Endothelial cell of umbilical vein (primary cell): Measurements from ENCODE around the gene CC2D2B. TPM values are rescaled to one million over a fixed set of nuclear protein-coding genes. Genes with fewer than 3 reads are reported as not detected.

Source experiments
- BruUV-seq: library from RNA; stranded (reverse); fragments of 400-500 nt; replicated peaks from 2 replicates; lab custom pipeline; 2021; lab: Mats Ljungman, UMichigan
- CTCF ChIA-PET: fragments of 300-600, 350-600 bp; sonication (Branson Sonifier 250); formaldehyde crosslinking; loops from one replicate; lab custom pipeline; 2021; ENCODE audit warnings: antibody characterized with exemption, inconsistent platforms; lab: Charles Lee
- POLR2A ChIA-PET: fragments of 300-600, 350-600 bp; sonication (Branson Sonifier 250); formaldehyde crosslinking; loops from one replicate; lab custom pipeline; 2021; ENCODE audit warnings: antibody characterized with exemption, inconsistent platforms; lab: Charles Lee
- DNase-seq: peaks from one replicate; pipeline ENCODE4 v3.0.0-alpha.2; 2011; ENCODE audit warnings: low read depth, low spot score
- FAIRE-seq: peaks from 2 replicates; lab custom pipeline; 2011; peaks lifted over from hg19 to GRCh38; lab: Jason Lieb, UNC
- H2AFZ ChIP-seq: 2 replicates; pipeline ENCODE4 v1.6.0; 2012; ENCODE audit warnings: low read depth, low read length, control low read depth, inconsistent platforms
- H3K27ac ChIP-seq: 2 replicates; pipeline ENCODE4 v1.5.1; 2011; ENCODE audit warnings: low read depth, mild to moderate bottlenecking, control low read depth, low read length, moderate library complexity; ENCODE audit not compliant: insufficient read depth
- H3K27me3 ChIP-seq, 2 experiments: 2 replicates each; pipeline versions ENCODE4 v1.6.0 to v1.6.1; 2011; ENCODE audit warnings: low read length in 2 of 2, mixed read lengths in 1 of 2; ENCODE audit not compliant: control insufficient read depth in 2 of 2, insufficient read depth in 2 of 2
- H3K36me3 ChIP-seq, 2 experiments: 2 replicates in 1 of 2; 3 replicates in 1 of 2; pipeline ENCODE4 v1.5.1; 2011; ENCODE audit warnings: low read length in 2 of 2, mild to moderate bottlenecking in 1 of 2, moderate library complexity in 1 of 2; ENCODE audit not compliant: control insufficient read depth in 2 of 2, insufficient read depth in 2 of 2; ENCODE audit errors: extremely low read depth in 1 of 2
- H3K4me1 ChIP-seq: 3 replicates; pipeline ENCODE4 v1.5.1; 2011; ENCODE audit warnings: mild to moderate bottlenecking, low read length; ENCODE audit not compliant: control insufficient read depth, insufficient read depth; ENCODE audit errors: extremely low read depth
- H3K4me2 ChIP-seq: 2 replicates; pipeline ENCODE4 v1.6.1; 2011; ENCODE audit warnings: low read length, control low read depth, mixed read lengths; ENCODE audit not compliant: insufficient read depth
- H3K4me3 ChIP-seq, 3 experiments: fragments of 200-600 bp in 1 of 3; sonication (generic), shearing (Covaris generic) in 1 of 3; replicated peaks in 1 of 3; 2 replicates each; pipeline ENCODE4 v1.5.1; 2011 to 2016; ENCODE audit warnings: control low read depth in 3 of 3, low read length in 3 of 3, mild to moderate bottlenecking in 2 of 3, inconsistent platforms in 1 of 3, low read depth in 1 of 3, moderate library complexity in 1 of 3; ENCODE audit not compliant: insufficient read depth in 1 of 3
- H3K79me2 ChIP-seq: 2 replicates; pipeline ENCODE4 v1.6.0; 2012; ENCODE audit warnings: low read length, inconsistent platforms; ENCODE audit not compliant: control insufficient read depth, insufficient read depth
- H3K9ac ChIP-seq: replicated peaks from 2 replicates; pipeline ENCODE3; 2011; ENCODE audit warnings: low read length, control low read depth; ENCODE audit not compliant: insufficient read depth; ENCODE audit errors: extremely low read depth
- H3K9me1 ChIP-seq: replicated peaks from 3 replicates; pipeline ENCODE4 v1.6.0; 2011; ENCODE audit warnings: mild to moderate bottlenecking, low read length; ENCODE audit not compliant: control insufficient read depth, insufficient read depth; ENCODE audit errors: extremely low read depth
- H3K9me3 ChIP-seq: replicated peaks from 2 replicates; pipeline ENCODE4 v1.5.1; 2012; ENCODE audit warnings: low read length, inconsistent platforms; ENCODE audit not compliant: control insufficient read depth, insufficient read depth
- H4K20me1 ChIP-seq: replicated peaks from 2 replicates; pipeline ENCODE3; 2011; ENCODE audit warnings: mild to moderate bottlenecking, low read length; ENCODE audit not compliant: control insufficient read depth, insufficient read depth; ENCODE audit errors: extremely low read depth
- CTCF ChIP-seq, 2 donors: IDR thresholded peaks; 1 replicate in 1 of 2; 2 replicates in 1 of 2; pipeline ENCODE4 v1.5.1; 2011; ENCODE audit warnings: low read length in 2 of 2, mild to moderate bottlenecking in 2 of 2, moderate library complexity in 2 of 2, control low read depth in 1 of 2, inconsistent platforms in 1 of 2, low read depth in 1 of 2; ENCODE audit not compliant: insufficient read depth in 1 of 2; ENCODE audit errors: extremely low read depth in 1 of 2
- FOS ChIP-seq: IDR thresholded peaks from 2 replicates; pipeline ENCODE4 v1.6.1; 2011; ENCODE audit warnings: mild to moderate bottlenecking, low read length, moderate library complexity, borderline replicate concordance; ENCODE audit not compliant: insufficient read depth
- MAX ChIP-seq: IDR thresholded peaks from 2 replicates; pipeline ENCODE4 v1.6.1; 2011; ENCODE audit not compliant: insufficient read depth, insufficient read length
- POLR2A ChIP-seq: IDR thresholded peaks from 2 replicates; pipeline ENCODE4 v1.6.1; 2012; ENCODE audit warnings: low read depth, mild to moderate bottlenecking, control low read depth, low read length
- dilution Hi-C: fragments of 300-500 bp; cut with MboI; formaldehyde crosslinking; loops from one replicate; pipeline ENCODE4 v1.15.0; 2019; ENCODE audit warnings: low sequenced_read_pairs; ENCODE audit not compliant: extremely low pct_ligation_motif_present
- intact Hi-C: fragments of 100-400 bp; cut with micrococcal nuclease; formaldehyde crosslinking; loops from one replicate; pipeline ENCODE4 v1.10.0; 2022
- polyA plus RNA-seq, 4 experiments: library from polyadenylated mRNA; depleted of rRNA in 3 of 4; stranded (reverse) in 3 of 4; unstranded in 1 of 4; fragments of >200 nt; gene quantifications; 2 replicates each; pipeline versions ENCODE4 v1.2.1 to v1.2.3, GENCODE V29; 2011 to 2012; ENCODE audit warnings: missing spikeins in 1 of 4
- total RNA-seq: library from RNA; stranded (reverse); gene quantifications from 2 replicates; pipeline ENCODE4 v1.2.3, GENCODE V29; 2021

The CC2D2B gene
- total and polyA plus RNA-seq, 2 donors (not counting 3 experiments of a cell fraction or from before 2014, with no cell fraction given) = 0.21 to 1.2 TPM

GRCh38 chr10:95864906-95865813 lies 42.6 kb upstream of the CC2D2B start:
- intact Hi-C loops (loop anchor here (1.0 kb wide), 3 partner anchors 23 to 209 kb away; partner anchors contain the start of gene ALDH18A1), dilution Hi-C loops (no loop called here)
- no peaks in the 10 kb centered on the region for H3K27me3 ChIP-seq
- H3K4me2 ChIP-seq = no peak overlapping the region
- H3K4me3 ChIP-seq = no peak overlapping the region
- ChIA-PET CTCF (interaction anchor here (0.7 to 8.5 kb wide), 30 partner anchors 8 to 491 kb away, joined by 3 to 162 read pairs (median 4); partner anchors contain the start of gene TCTN3), POLR2A (interaction anchor here (1.0 kb wide), 1 partner anchor 171 kb away, joined by 3 read pairs; the partner anchor contains the start of gene TCTN3)
- no peaks in the 10 kb centered on the region for H3K9me3 ChIP-seq
- H3K79me2 ChIP-seq = no peaks in the 10 kb centered on the region
- H3K36me3 ChIP-seq = peaks cover 0 to 4% of the 10 kb centered on the region in 2 experiments
- no peaks in the 10 kb centered on the region for H3K9me1 ChIP-seq
- BruUV-seq = no TSS peak
- FAIRE-seq (peak; percentile 94), DNase-seq (peak; percentile 69)
- no peaks in the 10 kb centered on the region for H4K20me1 ChIP-seq
- no peak overlapping the region for H3K9ac ChIP-seq
- H3K4me1 ChIP-seq = no peaks in the 10 kb centered on the region
- TF ChIP-seq FOS (peak; percentile 57), MAX (no peak), CTCF (IDR thresholded peaks at IDR 0.05; ENCODE audit: extremely low read depth in 1 of 2, insufficient read depth in 1 of 2, low read depth in 1 of 2, low read length in 2 of 2) (peak; percentile 59 to 73), POLR2A (no peak)
- peak overlapping the region; percentile 72 for H2AFZ ChIP-seq
- H3K27ac ChIP-seq = no peak overlapping the region
